ENCODE results near the gene SRD5A3. TPM values are rescaled to one million over a fixed set of nuclear protein-coding genes. Genes with fewer than 3 reads are reported as not detected.

SRD5A3 gene
- total RNA-seq, 3 donors from 2014 or later = 13.9 to 20.3 (median 14.4) TPM

GRCh38 chr4:55321707-55322264, 24.3 kb upstream of the SRD5A3 start:
- TF ChIP-seq POLR2AphosphoS5 (IDR thresholded peaks at IDR 0.05) (no peak), CTCF (IDR thresholded peaks at IDR 0.05) (peak in 2 of 3 donors; percentile 57 to 59)
- H3K27ac ChIP-seq = no peak overlapping the region
- no peak overlapping the region for H3K4me3 ChIP-seq
- no peaks in the 10 kb centered on the region for H3K9me3 ChIP-seq
- DNase-seq (ENCODE audit: low spot score in 2 of 2) = peak in 1 of 2 donors; percentile 53
- intact Hi-C loops (cut with DNase I; ENCODE audit: low total_unique reads) = no loop called here
- no peaks in the 10 kb centered on the region for H3K27me3 ChIP-seq
- no peaks in the 10 kb centered on the region for H3K36me3 ChIP-seq
- no peaks in the 10 kb centered on the region for H3K4me1 ChIP-seq

- TF ChIP-seq CTCF (IDR thresholded peaks at IDR 0.05) (no peak), POLR2A (IDR thresholded peaks at IDR 0.05) (no peak), POLR2AphosphoS5 (IDR thresholded peaks at IDR 0.05) (no peak)
- intact Hi-C loops (cut with DNase I; ENCODE audit: low total_unique reads) = no loop called here
- Histone ChIP-seq H3K36me3 (no peaks in the 10 kb centered on the region), H3K9me3 (no peaks in the 10 kb centered on the region), H3K4me3 (no peak overlapping the region), H3K27me3 (no peaks in the 10 kb centered on the region), H3K27ac (no peak overlapping the region), H3K4me1 (no peaks in the 10 kb centered on the region)
- DNase-seq (ENCODE audit: low spot score in 2 of 2) = no peak
These were observed 22.7 kb upstream of the SRD5A3 start for GRCh38 chr4:55323375-55323774.

GRCh38 chr4:55326629-55327028, 19.4 kb upstream of the SRD5A3 start:
- no peak overlapping the region for H3K27ac ChIP-seq

GRCh38 chr4:55329012-55329411, 17.0 kb upstream of the SRD5A3 start:
- no peak for DNase-seq (ENCODE audit: low spot score in 2 of 2)
- TF ChIP-seq POLR2A (IDR thresholded peaks at IDR 0.05) = no peak
- no peak for TF ChIP-seq CTCF (IDR thresholded peaks at IDR 0.05)
- no peak for TF ChIP-seq POLR2AphosphoS5 (IDR thresholded peaks at IDR 0.05)
- Histone ChIP-seq H3K9me3 (no peaks in the 10 kb centered on the region), H3K4me3 (no peak overlapping the region), H3K27ac (no peak overlapping the region), H3K4me1 (no peaks in the 10 kb centered on the region), H3K27me3 (no peaks in the 10 kb centered on the region), H3K36me3 (no peaks in the 10 kb centered on the region)
- intact Hi-C loops (cut with DNase I; ENCODE audit: low total_unique reads) = no loop called here

More at GRCh38 chr4:55326629-55327028, 19.4 kb upstream of the SRD5A3 start:
- Histone ChIP-seq H3K27me3 (no peaks in the 10 kb centered on the region), H3K4me1 (no peaks in the 10 kb centered on the region), H3K36me3 (no peaks in the 10 kb centered on the region), H3K9me3 (no peaks in the 10 kb centered on the region), H3K4me3 (no peak overlapping the region)
- no peak for DNase-seq (ENCODE audit: low spot score in 2 of 2)
- intact Hi-C loops (cut with DNase I; ENCODE audit: low total_unique reads) = no loop called here
- TF ChIP-seq POLR2A (IDR thresholded peaks at IDR 0.05) (no peak), POLR2AphosphoS5 (IDR thresholded peaks at IDR 0.05) (no peak), CTCF (IDR thresholded peaks at IDR 0.05) (no peak)

GRCh38 chr4:55330241-55330640, 15.8 kb upstream of the SRD5A3 start:
- H3K9me3 ChIP-seq = no peaks in the 10 kb centered on the region
- no peak overlapping the region for H3K4me3 ChIP-seq
- no peaks in the 10 kb centered on the region for H3K36me3 ChIP-seq
- no peaks in the 10 kb centered on the region for H3K27me3 ChIP-seq
- H3K4me1 ChIP-seq = no peaks in the 10 kb centered on the region
- no peak overlapping the region for H3K27ac ChIP-seq
- DNase-seq (ENCODE audit: low spot score in 2 of 2) = no peak
- no peak for TF ChIP-seq POLR2A (IDR thresholded peaks at IDR 0.05)
- no peak for TF ChIP-seq CTCF (IDR thresholded peaks at IDR 0.05)
- no peak for TF ChIP-seq POLR2AphosphoS5 (IDR thresholded peaks at IDR 0.05)
- intact Hi-C loops (cut with DNase I; ENCODE audit: low total_unique reads) = no loop called here
